Neural progenitor cell (in vitro differentiated cells): ENCODE measurements around the gene KRTAP12-1. TPM values are rescaled to one million over a fixed set of nuclear protein-coding genes. Genes with fewer than 3 reads are reported as not detected.

Experiments used
- DNase-seq: peaks from one replicate; pipeline ENCODE4 v3.0.0-alpha.2; 2016; ENCODE audit warnings: low spot score
- H2AFZ ChIP-seq: fragments of 200-600 bp; sonication (generic); replicated peaks from 2 replicates; pipeline ENCODE4 v1.6.1; 2016; ENCODE audit warnings: antibody characterized with exemption
- H3F3A ChIP-seq: fragments of 200-600 bp; sonication (generic); 2 replicates; pipeline ENCODE4 v1.6.1; 2016; ENCODE audit warnings: antibody characterized with exemption, low read depth
- H3K27ac ChIP-seq: fragments of 200-600 bp; sonication (generic); 2 replicates; pipeline ENCODE4 v1.5.1; 2016; ENCODE audit warnings: mild to moderate bottlenecking
- H3K27me3 ChIP-seq: fragments of 200-600 bp; sonication (generic); 2 replicates; pipeline ENCODE4 v1.6.1; 2016; ENCODE audit warnings: mild to moderate bottlenecking, moderate library complexity
- H3K36me3 ChIP-seq: fragments of 200-600 bp; sonication (generic); 2 replicates; pipeline ENCODE4 v1.5.1; 2016
- H3K4me1 ChIP-seq: fragments of 200-600 bp; sonication (generic); 2 replicates; pipeline ENCODE4 v1.6.1; 2016; ENCODE audit warnings: mixed run types
- H3K4me2 ChIP-seq: fragments of 200-600 bp; sonication (generic); 2 replicates; pipeline ENCODE4 v1.6.1; 2016
- H3K4me3 ChIP-seq: fragments of 200-600 bp; sonication (generic); 2 replicates; pipeline ENCODE4 v1.5.1; 2016
- H3K79me2 ChIP-seq: fragments of 200-600 bp; sonication (generic); 2 replicates; pipeline ENCODE4 v1.6.1; 2016; ENCODE audit warnings: low read depth
- H3K9ac ChIP-seq: fragments of 200-600 bp; sonication (generic); 2 replicates; pipeline ENCODE4 v1.6.1; 2016
- H3K9me3 ChIP-seq: fragments of 200-600 bp; sonication (generic); 2 replicates; pipeline ENCODE4 v1.5.1; 2016; ENCODE audit warnings: low read depth
- H4K20me1 ChIP-seq: fragments of 200-600 bp; sonication (generic); 2 replicates; pipeline ENCODE4 v1.6.1; 2016; ENCODE audit warnings: low read depth
- H3K27ac Mint-ChIP-seq: 3 replicates; pipeline ENCODE4 v1.8.0; 2021; ENCODE audit warnings: mixed read lengths
- H3K27me3 Mint-ChIP-seq: 2 replicates; pipeline ENCODE4 v1.8.0; 2022; ENCODE audit warnings: low read depth, mild to moderate bottlenecking, inconsistent platforms, moderate library complexity, mixed read lengths; ENCODE audit not compliant: insufficient read depth
- H3K36me3 Mint-ChIP-seq: 3 replicates; pipeline ENCODE4 v1.8.0; 2021; ENCODE audit warnings: mixed read lengths
- H3K4me1 Mint-ChIP-seq: 3 replicates; pipeline ENCODE4 v1.8.0; 2021; ENCODE audit warnings: mixed read lengths
- H3K4me3 Mint-ChIP-seq: 3 replicates; pipeline ENCODE4 v1.8.0; 2021; ENCODE audit warnings: mild to moderate bottlenecking, moderate library complexity, mixed read lengths
- H3K9me3 Mint-ChIP-seq: 3 replicates; pipeline ENCODE4 v1.8.0; 2020; ENCODE audit warnings: mixed read lengths
- EZH2 ChIP-seq: fragments of 200-600 bp; sonication (generic); IDR thresholded peaks from 2 replicates; pipeline ENCODE4 v1.6.1; 2017; ENCODE audit warnings: antibody characterized with exemption, mild to moderate bottlenecking, moderate library complexity
- EZH2phosphoT487 ChIP-seq: fragments of 200-600 bp; sonication (generic); IDR thresholded peaks from 2 replicates; pipeline ENCODE4 v1.6.1; 2017; ENCODE audit warnings: antibody characterized with exemption
- total RNA-seq: library from RNA; depleted of rRNA; stranded (reverse); fragments of >200 nt; gene quantifications from 2 replicates; pipeline ENCODE4 v1.2.3, GENCODE V29; 2015; ENCODE audit warnings: low replicate concordance
- TF ChIP-seq, protein P1 (sequence below): fragments of 200-600 bp; sonication (generic); IDR thresholded peaks from 2 replicates; pipeline ENCODE4 v1.5.1; 2017; ENCODE audit warnings: antibody characterized with exemption, mild to moderate bottlenecking

Gene KRTAP12-1
- total RNA-seq, 1 donor from 2014 or later: not detected

DNA sequence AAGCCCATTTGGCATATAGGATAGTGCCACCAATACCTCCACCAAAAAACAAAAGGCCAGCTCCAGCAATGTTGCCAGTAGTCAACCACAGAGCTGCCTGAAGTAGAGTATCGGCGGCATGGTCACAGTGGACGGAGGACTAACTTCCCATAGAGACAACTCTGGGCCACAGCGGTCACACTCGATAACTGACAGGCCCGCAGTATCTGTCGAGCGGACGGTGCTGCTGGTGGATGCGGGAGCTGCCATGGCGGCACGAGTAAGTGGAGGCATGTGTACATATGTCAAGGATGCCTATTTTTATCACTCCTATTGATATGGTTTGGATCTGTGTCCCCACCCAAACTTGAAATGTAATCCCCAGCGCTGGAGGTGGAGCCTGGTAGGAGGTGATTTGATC lies 4.1 kb downstream of the KRTAP12-1 start:
- Mint-ChIP-seq H3K4me1 (no peaks in the 10 kb centered on the region), H3K36me3 (peaks cover 2% of the 10 kb centered on the region), H3K27me3 (peaks cover 11% of the 10 kb centered on the region), H3K27ac (no peak overlapping the region), H3K9me3 (peaks cover 12% of the 10 kb centered on the region), H3K4me3 (no peak overlapping the region)
- Histone ChIP-seq H3K4me3 (no peak overlapping the region), H3K4me1 (no peaks in the 10 kb centered on the region), H3K27ac (no peak overlapping the region), H2AFZ (no peak overlapping the region), H3K79me2 (no peaks in the 10 kb centered on the region), H3F3A (no peaks in the 10 kb centered on the region), H3K9ac (no peak overlapping the region), H3K9me3 (no peaks in the 10 kb centered on the region), H3K27me3 (no peaks in the 10 kb centered on the region), H3K36me3 (no peaks in the 10 kb centered on the region), H3K4me2 (no peak overlapping the region), H4K20me1 (no peaks in the 10 kb centered on the region)
- DNase-seq: no peak
- TF ChIP-seq EZH2 (no peak), EZH2phosphoT487 (no peak)
- TF ChIP-seq, protein P1, sequence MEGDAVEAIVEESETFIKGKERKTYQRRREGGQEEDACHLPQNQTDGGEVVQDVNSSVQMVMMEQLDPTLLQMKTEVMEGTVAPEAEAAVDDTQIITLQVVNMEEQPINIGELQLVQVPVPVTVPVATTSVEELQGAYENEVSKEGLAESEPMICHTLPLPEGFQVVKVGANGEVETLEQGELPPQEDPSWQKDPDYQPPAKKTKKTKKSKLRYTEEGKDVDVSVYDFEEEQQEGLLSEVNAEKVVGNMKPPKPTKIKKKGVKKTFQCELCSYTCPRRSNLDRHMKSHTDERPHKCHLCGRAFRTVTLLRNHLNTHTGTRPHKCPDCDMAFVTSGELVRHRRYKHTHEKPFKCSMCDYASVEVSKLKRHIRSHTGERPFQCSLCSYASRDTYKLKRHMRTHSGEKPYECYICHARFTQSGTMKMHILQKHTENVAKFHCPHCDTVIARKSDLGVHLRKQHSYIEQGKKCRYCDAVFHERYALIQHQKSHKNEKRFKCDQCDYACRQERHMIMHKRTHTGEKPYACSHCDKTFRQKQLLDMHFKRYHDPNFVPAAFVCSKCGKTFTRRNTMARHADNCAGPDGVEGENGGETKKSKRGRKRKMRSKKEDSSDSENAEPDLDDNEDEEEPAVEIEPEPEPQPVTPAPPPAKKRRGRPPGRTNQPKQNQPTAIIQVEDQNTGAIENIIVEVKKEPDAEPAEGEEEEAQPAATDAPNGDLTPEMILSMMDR: no peak

DNA sequence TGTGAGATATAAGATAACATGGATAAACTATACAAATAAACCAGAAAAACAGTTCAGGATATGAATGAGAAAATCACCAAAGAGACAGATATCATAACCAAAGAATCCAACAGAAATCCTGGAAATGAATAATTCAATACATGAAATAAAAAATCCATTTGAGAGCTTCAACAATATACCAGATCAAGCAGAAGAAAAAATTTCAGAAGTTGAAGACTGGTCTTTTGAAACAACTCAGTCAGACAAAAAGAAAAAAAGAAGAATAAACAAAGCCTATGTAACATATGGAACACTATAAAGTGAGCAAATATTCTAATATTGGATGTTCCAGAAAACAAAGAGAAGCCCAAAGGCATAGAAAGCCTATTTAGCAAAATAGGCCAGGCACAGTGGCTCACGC lies 10.1 kb downstream of the KRTAP12-1 start:
- H3K9me3 Mint-ChIP-seq: peaks cover 47% of the 10 kb centered on the region
- Histone ChIP-seq H3K27ac (no peak overlapping the region), H3K79me2 (no peaks in the 10 kb centered on the region), H3K4me1 (no peaks in the 10 kb centered on the region), H2AFZ (no peak overlapping the region), H3K36me3 (no peaks in the 10 kb centered on the region), H4K20me1 (no peaks in the 10 kb centered on the region), H3K27me3 (no peaks in the 10 kb centered on the region), H3F3A (no peaks in the 10 kb centered on the region), H3K9ac (no peak overlapping the region), H3K9me3 (peaks cover 6% of the 10 kb centered on the region), H3K4me3 (no peak overlapping the region), H3K4me2 (no peak overlapping the region)
- no peak overlapping the region for H3K27ac Mint-ChIP-seq
- no peak overlapping the region for H3K4me3 Mint-ChIP-seq
- TF ChIP-seq, protein P1: no peak
- TF ChIP-seq EZH2: no peak
- TF ChIP-seq EZH2phosphoT487: no peak
- no peaks in the 10 kb centered on the region for H3K4me1 Mint-ChIP-seq
- no peak for DNase-seq
- peaks cover 2% of the 10 kb centered on the region for H3K36me3 Mint-ChIP-seq
- peaks cover 10% of the 10 kb centered on the region for H3K27me3 Mint-ChIP-seq

DNA sequence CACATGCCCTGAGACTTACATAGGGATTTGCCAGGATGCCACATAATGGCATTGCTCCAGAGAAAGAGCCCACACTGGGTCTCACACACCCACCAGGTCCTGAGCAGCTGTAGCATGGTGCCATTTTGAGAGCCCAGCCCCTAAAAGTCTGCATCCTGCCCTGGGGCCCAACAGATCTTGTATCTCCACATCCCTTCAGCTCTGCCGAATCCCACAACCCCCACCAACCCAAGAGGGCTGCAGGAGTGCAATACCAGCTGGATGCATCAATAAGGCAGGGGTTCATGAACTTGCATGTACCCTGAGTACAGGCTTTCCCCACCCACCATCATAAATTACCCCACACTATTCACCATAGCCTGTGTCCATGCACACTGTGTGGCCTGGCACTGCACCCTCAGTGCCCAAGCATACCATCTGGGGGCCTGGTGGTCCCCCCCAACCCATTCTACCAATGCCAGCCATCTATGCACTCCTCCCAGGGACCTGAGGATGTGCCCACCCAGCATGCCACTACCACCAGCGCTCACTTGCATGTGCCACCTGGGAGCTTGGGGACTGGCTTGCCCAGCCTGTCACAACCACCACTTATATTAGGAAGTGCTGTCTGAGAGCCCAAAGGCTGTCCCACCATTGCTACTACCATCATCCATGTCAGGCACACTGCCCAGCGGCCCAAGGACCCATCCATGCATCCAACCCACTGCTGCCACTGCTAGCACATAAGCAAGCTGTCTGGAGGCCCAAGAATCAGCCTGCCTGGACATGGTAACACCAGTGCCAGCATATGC lies 11.1 kb downstream of the KRTAP12-1 start:
- no peak overlapping the region for H3K4me3 ChIP-seq
- Mint-ChIP-seq H3K27me3 (peaks cover 11% of the 10 kb centered on the region), H3K27ac (no peak overlapping the region), H3K36me3 (peaks cover 2% of the 10 kb centered on the region), H3K4me1 (no peaks in the 10 kb centered on the region), H3K4me3 (no peak overlapping the region), H3K9me3 (peaks cover 52% of the 10 kb centered on the region)
- H3F3A ChIP-seq: no peaks in the 10 kb centered on the region
- no peaks in the 10 kb centered on the region for H3K36me3 ChIP-seq
- no peak overlapping the region for H2AFZ ChIP-seq
- H3K9ac ChIP-seq: no peak overlapping the region
- no peaks in the 10 kb centered on the region for H3K79me2 ChIP-seq
- no peaks in the 10 kb centered on the region for H3K4me1 ChIP-seq
- peaks cover 6% of the 10 kb centered on the region for H3K9me3 ChIP-seq
- TF ChIP-seq EZH2phosphoT487: no peak
- TF ChIP-seq EZH2: no peak
- TF ChIP-seq, protein P1: no peak
- H3K4me2 ChIP-seq: no peak overlapping the region
- no peaks in the 10 kb centered on the region for H4K20me1 ChIP-seq
- no peak for DNase-seq
- no peak overlapping the region for H3K27ac ChIP-seq
- H3K27me3 ChIP-seq: no peaks in the 10 kb centered on the region
